Measurements from ENCODE around the gene CBR1.

DNA sequence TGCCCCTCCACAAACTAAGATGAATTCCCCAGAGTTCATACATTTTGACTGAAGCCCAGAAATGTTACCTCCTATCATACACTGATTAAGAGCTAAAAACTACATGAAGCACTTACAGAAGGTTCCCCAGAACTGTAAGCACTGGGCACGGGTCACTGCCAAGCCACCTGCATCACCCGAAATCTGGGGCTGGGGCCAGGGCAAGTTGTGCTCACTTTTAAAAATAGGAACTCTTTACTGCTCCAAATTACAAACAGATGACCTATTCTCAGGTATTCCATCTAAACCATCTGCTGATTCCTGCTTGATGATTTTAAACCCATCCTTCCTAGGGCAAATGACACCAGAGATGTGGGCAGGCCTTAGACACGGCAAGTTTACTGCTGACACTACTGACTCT lies 14.3 kb upstream of the CBR1 start:
- TF ChIP-seq, protein P1, sequence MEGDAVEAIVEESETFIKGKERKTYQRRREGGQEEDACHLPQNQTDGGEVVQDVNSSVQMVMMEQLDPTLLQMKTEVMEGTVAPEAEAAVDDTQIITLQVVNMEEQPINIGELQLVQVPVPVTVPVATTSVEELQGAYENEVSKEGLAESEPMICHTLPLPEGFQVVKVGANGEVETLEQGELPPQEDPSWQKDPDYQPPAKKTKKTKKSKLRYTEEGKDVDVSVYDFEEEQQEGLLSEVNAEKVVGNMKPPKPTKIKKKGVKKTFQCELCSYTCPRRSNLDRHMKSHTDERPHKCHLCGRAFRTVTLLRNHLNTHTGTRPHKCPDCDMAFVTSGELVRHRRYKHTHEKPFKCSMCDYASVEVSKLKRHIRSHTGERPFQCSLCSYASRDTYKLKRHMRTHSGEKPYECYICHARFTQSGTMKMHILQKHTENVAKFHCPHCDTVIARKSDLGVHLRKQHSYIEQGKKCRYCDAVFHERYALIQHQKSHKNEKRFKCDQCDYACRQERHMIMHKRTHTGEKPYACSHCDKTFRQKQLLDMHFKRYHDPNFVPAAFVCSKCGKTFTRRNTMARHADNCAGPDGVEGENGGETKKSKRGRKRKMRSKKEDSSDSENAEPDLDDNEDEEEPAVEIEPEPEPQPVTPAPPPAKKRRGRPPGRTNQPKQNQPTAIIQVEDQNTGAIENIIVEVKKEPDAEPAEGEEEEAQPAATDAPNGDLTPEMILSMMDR (IDR thresholded peaks at IDR 0.05), result no peak
- TF ChIP-seq POLR2AphosphoS5 (IDR thresholded peaks at IDR 0.05; ENCODE audit: low read depth, low read length) (no peak), TCF7L2 (IDR thresholded peaks at IDR 0.05; ENCODE audit: low read depth, low read length) (no peak)

Data from Panc1 (cell line).